ENCODE results near the gene NOVA2.
A peak's percentile ranks its signal among the peaks of the same experiment; 100 is the strongest.

Gene NOVA2

DNA sequence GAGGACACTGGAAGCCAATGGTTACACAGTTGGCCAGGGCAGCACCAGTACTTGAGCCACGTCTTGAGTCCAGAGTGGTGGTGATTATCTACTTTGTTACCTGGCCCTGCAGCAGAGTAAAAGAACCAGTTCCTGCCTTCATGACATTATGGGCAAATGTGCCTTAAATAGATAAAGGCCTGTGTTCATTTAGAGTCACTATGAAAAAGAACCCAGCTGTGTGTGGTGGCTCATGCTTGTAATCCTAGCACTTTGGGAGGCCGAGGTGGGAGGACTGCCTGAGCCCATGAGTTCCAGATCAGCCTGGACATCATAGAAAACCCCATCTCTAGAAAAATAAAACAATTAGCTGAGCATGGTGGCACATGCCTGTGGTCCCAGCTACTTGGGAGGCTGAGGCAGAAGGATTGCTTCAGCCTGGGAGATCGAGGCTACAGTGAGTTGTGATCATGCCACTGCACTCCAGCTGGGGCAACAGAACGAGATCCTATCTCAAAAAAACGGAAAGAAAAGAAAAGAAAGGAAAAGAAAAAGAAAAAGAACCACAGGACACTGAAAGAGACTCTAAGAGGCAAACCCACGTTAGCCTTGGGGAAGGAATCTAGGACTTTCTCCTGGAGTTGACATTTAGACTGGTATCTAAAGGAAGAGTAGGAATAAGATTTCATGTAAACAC lies 84.3 kb downstream of the NOVA2 start:
- DNase-seq: no peak

DNA sequence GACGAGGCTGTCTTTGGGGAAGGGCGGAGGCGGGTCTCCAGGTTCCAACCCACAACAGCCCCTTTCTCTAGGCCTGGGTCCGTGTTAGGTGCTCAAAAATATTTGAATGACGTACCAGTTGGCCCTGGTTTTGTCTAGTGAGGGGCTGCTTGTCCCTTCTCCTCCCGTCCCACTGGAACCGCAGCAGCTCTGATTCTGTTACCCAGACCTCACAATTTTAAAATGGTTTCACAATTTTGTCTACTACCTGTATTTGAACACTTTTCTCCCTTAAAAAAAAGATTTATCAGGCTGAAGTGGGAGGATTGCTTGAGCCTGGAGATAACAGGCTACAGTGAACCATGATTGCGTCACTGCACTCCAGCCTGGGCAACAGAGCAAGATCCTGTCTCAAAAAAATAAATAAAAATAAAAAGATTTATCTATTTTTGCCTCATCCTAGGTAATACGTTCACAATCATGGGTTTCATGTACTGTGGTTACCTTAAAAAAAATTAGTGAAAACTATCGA lies 86.4 kb downstream of the NOVA2 start:
- peak in 1 of 2 experiments; percentile 57 for DNase-seq

DNA sequence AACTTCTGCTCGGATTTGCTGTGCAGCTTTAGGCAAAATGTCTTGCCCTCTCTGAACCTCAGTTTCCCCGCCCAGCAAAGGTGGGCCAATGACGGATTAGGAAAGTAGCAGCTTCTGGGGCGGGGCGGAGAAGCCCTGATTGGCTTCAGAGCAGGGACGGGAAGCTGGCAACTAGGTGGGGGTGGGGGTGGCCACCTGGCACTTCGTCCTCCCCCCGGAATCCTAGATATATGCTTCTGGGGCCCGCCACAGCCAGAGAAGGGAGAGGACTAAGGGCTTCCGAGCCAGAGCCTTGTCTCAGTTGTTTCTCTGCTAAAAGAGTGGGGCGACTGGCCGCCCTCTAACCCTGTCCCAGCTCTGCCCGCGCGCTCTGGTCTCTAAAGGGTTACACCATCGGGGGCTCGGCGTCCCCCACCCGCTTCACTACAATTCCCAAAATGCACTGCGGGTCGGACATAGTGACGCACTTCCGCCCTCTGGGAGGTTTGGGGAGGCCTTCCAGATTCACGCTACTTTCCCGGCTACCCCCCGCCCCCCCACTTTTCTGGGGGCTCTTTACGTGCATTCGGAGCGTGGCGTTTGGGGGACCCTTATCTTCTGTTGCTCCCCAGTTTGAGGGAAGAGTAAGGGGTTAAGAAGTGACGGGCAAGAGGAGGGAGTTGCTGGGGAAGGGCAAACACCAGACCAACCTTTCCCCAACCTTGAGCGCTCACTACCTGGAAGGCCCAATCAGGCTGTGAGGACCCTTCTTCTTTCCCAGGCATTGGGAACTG lies 87.1 kb downstream of the NOVA2 start:
- DNase-seq: peak; percentile 91 to 93

DNA sequence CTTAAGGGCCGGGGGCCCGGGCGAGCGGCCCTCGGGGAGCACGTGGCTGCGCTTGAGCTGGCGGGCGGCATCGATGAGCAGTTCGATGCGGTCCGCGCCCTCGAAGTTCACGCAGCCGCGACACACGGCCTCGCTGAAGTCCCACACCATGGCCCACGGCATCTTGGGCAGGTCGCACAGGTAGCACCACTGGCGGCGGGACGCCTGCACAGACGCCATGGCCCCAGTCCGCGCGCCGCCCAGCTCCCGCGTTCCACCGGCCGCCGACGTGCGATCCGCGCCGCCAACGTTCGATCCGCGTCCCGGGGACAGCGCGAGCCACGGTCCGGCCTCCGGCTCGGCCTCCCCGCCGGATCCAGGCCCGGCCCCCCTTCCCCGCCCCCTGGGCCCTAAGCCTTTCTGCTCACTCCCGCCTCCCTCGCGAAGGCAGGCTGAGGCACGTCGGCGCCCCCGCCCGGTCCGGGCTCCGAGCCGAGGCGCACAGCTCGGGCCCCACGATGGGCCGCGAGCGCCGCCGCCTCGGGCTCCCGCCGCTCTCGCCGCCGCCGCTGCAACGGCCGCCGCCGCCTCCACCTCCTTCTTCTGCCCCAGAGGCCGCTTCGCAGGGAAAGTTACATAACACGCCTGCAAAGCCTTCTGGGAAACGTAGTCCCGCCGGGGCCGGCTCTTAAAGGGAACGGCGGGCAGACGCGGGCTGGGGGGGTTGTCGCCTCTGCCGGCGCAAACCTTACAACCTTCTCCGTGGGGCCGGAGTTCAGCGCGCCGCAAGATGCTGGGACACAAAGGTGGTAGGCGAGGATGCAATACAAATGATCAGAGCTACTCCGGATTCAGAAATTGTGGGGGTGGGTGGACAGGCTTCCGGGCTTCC lies 87.9 kb downstream of the NOVA2 start, which contains the start of gene IRF2BP1:
Gene IRF2BP1 (minus strand): TSS at position 586 of the 871 bp plus-strand sequence. CDS start 367 bp downstream, at position 219.
- peak; percentile 85 to 94 for DNase-seq

DNA sequence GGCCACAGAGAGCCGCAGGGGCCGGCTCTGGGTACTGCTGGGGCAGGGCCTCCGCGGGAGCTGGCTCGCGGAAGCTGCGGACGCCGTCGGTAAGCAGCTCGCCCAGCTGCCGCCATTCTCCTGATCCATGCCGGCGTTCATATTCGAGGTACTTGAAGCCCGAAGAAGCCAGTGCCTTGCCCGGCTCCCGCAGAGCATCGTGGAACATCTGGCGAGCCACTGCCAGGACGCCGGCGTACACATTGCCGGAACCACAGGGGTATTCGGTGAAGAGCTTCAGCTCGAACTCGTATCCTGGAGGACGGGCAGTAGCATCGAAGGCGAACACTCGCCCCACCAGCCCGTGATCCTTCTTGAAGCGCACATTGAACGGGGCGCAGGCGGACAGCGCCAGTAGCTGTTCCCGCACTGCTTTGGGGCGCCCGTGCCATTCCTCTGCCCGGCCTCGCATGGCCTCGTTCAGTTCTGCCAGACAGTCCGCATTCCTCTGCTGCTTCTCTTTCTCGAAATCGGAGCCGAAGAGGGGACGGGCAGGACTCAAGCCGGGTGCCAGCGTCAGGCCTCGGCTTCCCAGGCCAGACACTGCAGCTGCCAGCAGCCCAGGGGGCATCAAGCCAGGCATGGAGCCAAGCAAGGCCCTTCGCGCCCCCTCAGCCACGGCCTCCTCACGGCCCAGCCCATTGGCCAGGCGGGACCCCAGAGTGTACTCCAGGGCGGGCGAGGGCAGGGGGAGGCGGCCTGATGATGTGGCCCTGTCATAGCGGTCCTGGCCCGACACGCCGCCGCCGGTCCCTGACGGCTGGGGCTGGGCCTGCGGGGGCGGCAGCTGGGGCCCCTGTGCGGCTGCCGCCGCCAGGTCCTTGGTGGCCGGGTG lies 88.7 kb downstream of the NOVA2 start:
- peak in 1 of 2 experiments; percentile 50 for DNase-seq

DNA sequence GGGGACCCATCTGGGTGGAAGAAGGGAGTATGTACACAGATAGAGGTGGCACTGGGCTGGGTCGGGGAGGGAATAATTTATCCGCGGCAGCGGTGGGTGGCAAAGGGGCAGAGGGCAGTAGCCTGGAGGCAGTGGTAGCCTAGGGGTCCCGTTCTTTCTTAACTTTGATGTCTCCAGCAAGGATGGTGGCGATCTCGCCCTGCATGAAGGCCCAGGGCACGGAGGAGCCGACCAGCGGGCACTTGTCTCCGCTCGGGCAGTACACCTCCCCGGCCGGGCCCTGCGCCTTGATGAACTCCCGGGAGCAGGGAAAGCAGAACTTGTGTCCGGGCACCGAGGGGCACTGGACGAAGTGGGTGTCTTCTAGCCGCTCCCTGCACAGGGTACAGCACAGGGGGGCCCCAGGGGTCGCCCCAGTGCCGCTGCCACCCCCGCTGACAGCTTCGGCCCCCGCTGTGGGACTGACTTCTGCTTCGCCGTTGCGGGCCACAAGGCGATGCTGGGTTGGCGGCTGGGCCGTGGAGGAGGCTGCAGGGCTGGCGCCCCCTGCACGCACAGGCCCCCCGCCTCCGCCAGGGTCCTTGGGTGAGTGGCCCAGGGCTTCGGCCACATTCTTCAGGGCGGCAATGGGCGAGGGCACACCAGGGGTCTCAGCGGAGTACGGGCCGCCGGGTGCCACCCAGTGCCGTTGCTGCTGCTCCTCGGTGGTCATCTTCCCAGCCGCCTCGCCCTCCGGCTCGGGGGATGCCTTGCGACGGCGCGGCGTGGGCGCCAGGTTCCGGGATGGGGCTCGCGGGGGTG lies 89.6 kb downstream of the NOVA2 start:
- no peak for DNase-seq
